ENCODE measurements around the gene PNPLA3. TPM values are rescaled to one million over a fixed set of nuclear protein-coding genes. Genes with fewer than 3 reads are reported as not detected.
A peak's percentile ranks its signal among the peaks of the same experiment; 100 is the strongest.
"Not testable (repeated sequence)": the region's sequence is repeated elsewhere in the genome, so short reads cannot be mapped to it uniquely, and the experiment has no call there.

The PNPLA3 gene
- total and polyA plus RNA-seq, 2 of the 4 experiments (the other 2 are of a cell fraction) = 3.6 to 7.5 TPM

DNA sequence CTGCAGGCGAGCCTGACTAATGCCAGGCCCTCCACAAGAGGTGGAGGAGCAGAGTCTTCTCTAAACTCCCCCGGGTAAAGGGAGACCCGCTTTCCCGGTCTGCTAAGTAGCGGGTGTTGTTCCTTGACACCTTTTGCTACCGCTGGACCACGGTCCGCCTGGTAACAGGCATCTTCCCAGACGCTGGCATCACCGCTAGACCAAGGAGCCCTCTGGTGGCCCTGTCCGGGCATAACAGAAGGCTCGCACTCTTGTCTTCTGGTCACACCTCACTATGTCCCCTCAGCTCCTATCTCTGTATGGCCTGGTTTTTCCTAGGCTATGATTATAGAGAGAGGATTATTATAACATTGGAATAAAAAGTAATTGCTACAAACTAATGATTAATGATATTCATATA, 19.2 kb upstream of the PNPLA3 start:
- ATAC-seq (ENCODE audit: low read depth); H3K4me3 ChIP-seq (ENCODE audit: insufficient read depth, low read depth, low read length); H3K9ac ChIP-seq (ENCODE audit: low read depth, low read length); H2AFZ ChIP-seq (replicated peaks; ENCODE audit: low read length, poor library complexity); H2AK5ac ChIP-seq (ENCODE audit: low read depth, low read length); CTCF ChIA-PET; POLR2A ChIA-PET (ENCODE audit: unreplicated experiment); H4K5ac ChIP-seq (ENCODE audit: low read depth, low read length); DNase-seq; H3K36me3 ChIP-seq (ENCODE audit: control insufficient read depth, insufficient read depth, low read length); H2BK20ac ChIP-seq (ENCODE audit: low read depth, low read length); H2AK9ac ChIP-seq (replicated peaks; ENCODE audit: low read depth, low read length, poor library complexity); BruUV-seq (replicated peaks); H4K8ac ChIP-seq (ENCODE audit: low read depth in 2 of 2, low read length in 2 of 2); in situ Hi-C loops (cut with MboI; ENCODE audit: low sequenced_read_pairs); dilution Hi-C loops (cut with HindIII; ENCODE audit: low sequenced_read_pairs, unreplicated experiment); H3K14ac ChIP-seq (replicated peaks; ENCODE audit: low read depth, low read length); H3K4ac ChIP-seq (ENCODE audit: low read depth, low read length); H4K91ac ChIP-seq (ENCODE audit: insufficient read depth, low read depth, low read length); H3K27ac ChIP-seq (ENCODE audit: insufficient read depth, low read length); H2BK15ac ChIP-seq (ENCODE audit: low read depth, low read length); H3K27me3 ChIP-seq (ENCODE audit: control insufficient read depth, insufficient read depth, low read length); H4K20me1 ChIP-seq (ENCODE audit: insufficient read depth, low read length); H3K56ac ChIP-seq (ENCODE audit: extremely low read depth, insufficient read depth, low read length); H2BK5ac ChIP-seq (ENCODE audit: low read depth, low read length, poor library complexity, severe bottlenecking); H3K4me2 ChIP-seq (ENCODE audit: low read depth, low read length); H3K79me1 ChIP-seq (ENCODE audit: low read depth in 1 of 2, low read length in 2 of 2); H3K23ac ChIP-seq (ENCODE audit: low read depth, low read length); H3K9me1 ChIP-seq (ENCODE audit: insufficient read depth, low read length); H3K9me3 ChIP-seq (ENCODE audit: control insufficient read depth, insufficient read depth, low read length); H3K18ac ChIP-seq (ENCODE audit: low read depth, low read length); H2BK120ac ChIP-seq (ENCODE audit: low read depth, low read length): not testable (repeated sequence)
- TF ChIP-seq SMC3 (IDR thresholded peaks at IDR 0.05; ENCODE audit: low read depth, low read length) (peak; percentile 19; the same call in 1 of the 2 replicates), RAD21 (IDR thresholded peaks at IDR 0.05; ENCODE audit: low read length) (0 out of 2 replicates have a peak, but pooled peaks have one; percentile 7)
- TF ChIP-seq, protein P1, sequence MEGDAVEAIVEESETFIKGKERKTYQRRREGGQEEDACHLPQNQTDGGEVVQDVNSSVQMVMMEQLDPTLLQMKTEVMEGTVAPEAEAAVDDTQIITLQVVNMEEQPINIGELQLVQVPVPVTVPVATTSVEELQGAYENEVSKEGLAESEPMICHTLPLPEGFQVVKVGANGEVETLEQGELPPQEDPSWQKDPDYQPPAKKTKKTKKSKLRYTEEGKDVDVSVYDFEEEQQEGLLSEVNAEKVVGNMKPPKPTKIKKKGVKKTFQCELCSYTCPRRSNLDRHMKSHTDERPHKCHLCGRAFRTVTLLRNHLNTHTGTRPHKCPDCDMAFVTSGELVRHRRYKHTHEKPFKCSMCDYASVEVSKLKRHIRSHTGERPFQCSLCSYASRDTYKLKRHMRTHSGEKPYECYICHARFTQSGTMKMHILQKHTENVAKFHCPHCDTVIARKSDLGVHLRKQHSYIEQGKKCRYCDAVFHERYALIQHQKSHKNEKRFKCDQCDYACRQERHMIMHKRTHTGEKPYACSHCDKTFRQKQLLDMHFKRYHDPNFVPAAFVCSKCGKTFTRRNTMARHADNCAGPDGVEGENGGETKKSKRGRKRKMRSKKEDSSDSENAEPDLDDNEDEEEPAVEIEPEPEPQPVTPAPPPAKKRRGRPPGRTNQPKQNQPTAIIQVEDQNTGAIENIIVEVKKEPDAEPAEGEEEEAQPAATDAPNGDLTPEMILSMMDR (conservative IDR thresholded peaks at IDR 0.05; ENCODE audit: low read depth, low read length) = peak; percentile 20; the same call in 1 of the 2 replicates
- no CpG with 5 or more reads among the region's 12 CpGs for WGBS, 2 experiments (ENCODE audit: extremely low coverage in 2 of 2, insufficient read length in 1 of 2)
- peaks cover 28% of the 10 kb centered on the region for H3K4me1 ChIP-seq (ENCODE audit: control insufficient read depth, insufficient read depth, low read length)
- intact Hi-C loops (cut with micrococcal nuclease) = loop anchor here (5.0 to 10.0 kb wide), 2 partner anchors 43 to 630 kb away; no protein-coding TSS in a partner anchor
